B cell (primary cell): ENCODE data around the gene CSDE1.

Experiments used
- EZH2 ChIP-seq: IDR thresholded peaks from 2 replicates; pipeline ENCODE4 v1.6.1; 2012; ENCODE audit warnings: borderline replicate concordance, low read depth, mild to moderate bottlenecking, moderate library complexity, low read length; ENCODE audit not compliant: insufficient read depth, poor library complexity, severe bottlenecking
- TF ChIP-seq, protein P1 (sequence below): fragments of 200-600 bp; IDR thresholded peaks from one replicate; pipeline ENCODE4 v1.8.0; 2022; ENCODE audit warnings: antibody characterized with exemption, mild to moderate bottlenecking

DNA sequence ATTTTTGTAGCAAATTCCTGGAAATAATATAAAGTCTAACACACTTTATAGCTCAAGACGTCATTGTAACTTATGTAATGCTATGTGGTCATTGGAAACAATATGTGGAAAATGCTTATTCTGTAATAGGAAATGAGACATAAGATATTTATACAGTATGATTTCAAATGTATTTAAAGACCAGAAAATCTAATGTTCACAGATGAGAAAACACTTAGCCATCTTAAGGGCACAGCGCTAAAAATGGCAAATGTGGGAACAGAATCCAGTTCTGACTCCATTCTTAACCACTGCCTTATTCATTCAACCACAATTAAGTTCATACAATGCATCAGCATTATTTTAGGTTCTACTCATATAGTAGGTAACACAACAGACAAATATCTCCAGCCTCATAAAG is 12.5 kb downstream of the CSDE1 start:
- TF ChIP-seq, protein P1, sequence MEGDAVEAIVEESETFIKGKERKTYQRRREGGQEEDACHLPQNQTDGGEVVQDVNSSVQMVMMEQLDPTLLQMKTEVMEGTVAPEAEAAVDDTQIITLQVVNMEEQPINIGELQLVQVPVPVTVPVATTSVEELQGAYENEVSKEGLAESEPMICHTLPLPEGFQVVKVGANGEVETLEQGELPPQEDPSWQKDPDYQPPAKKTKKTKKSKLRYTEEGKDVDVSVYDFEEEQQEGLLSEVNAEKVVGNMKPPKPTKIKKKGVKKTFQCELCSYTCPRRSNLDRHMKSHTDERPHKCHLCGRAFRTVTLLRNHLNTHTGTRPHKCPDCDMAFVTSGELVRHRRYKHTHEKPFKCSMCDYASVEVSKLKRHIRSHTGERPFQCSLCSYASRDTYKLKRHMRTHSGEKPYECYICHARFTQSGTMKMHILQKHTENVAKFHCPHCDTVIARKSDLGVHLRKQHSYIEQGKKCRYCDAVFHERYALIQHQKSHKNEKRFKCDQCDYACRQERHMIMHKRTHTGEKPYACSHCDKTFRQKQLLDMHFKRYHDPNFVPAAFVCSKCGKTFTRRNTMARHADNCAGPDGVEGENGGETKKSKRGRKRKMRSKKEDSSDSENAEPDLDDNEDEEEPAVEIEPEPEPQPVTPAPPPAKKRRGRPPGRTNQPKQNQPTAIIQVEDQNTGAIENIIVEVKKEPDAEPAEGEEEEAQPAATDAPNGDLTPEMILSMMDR, result no peak
- no peak for TF ChIP-seq EZH2
